LNCaP clone FGC (cell line): ENCODE results near the gene CFAP45.

ENCODE experiments used
- DNase-seq: peaks from one replicate; pipeline ENCODE4 v3.0.0-alpha.2; 2011; ENCODE audit warnings: low read depth
- H3K4me3 ChIP-seq: 2 replicates; pipeline ENCODE4 v1.5.1; 2011; ENCODE audit warnings: mild to moderate bottlenecking, low read depth, low read length, control low read depth
- CTCF ChIP-seq: IDR thresholded peaks from 2 replicates; pipeline ENCODE4 v1.5.1; 2012; ENCODE audit warnings: mild to moderate bottlenecking; ENCODE audit not compliant: control insufficient read depth, insufficient read depth; ENCODE audit errors: extremely low read depth

Gene CFAP45

GRCh38 chr1:159827549-159827948 lies 72.4 kb downstream of the CFAP45 start:
- DNase-seq, result no peak
- no peak overlapping the region for H3K4me3 ChIP-seq
- no peak for TF ChIP-seq CTCF

DNA sequence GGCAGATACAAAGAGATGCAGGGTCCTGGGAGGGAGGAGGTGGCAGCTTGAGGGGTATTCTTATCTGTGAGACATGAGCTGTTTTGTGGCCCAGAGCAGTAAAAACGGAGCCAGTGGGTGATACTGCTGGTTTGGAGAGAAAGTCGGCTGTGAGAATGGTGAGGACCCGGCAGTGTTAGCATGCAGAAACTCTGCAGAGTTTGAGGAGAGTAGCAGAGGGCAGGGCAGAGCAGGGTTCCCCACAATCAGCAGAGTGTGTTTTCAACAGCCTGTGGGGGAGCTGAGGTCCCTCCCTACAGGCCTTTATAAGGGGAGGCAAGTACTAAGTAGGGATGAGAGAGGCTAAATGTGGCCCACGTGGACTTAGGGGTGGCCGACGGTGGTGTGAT lies 72.9 kb downstream of the CFAP45 start:
- no peak overlapping the region for H3K4me3 ChIP-seq
- no peak for TF ChIP-seq CTCF
- no peak for DNase-seq

DNA sequence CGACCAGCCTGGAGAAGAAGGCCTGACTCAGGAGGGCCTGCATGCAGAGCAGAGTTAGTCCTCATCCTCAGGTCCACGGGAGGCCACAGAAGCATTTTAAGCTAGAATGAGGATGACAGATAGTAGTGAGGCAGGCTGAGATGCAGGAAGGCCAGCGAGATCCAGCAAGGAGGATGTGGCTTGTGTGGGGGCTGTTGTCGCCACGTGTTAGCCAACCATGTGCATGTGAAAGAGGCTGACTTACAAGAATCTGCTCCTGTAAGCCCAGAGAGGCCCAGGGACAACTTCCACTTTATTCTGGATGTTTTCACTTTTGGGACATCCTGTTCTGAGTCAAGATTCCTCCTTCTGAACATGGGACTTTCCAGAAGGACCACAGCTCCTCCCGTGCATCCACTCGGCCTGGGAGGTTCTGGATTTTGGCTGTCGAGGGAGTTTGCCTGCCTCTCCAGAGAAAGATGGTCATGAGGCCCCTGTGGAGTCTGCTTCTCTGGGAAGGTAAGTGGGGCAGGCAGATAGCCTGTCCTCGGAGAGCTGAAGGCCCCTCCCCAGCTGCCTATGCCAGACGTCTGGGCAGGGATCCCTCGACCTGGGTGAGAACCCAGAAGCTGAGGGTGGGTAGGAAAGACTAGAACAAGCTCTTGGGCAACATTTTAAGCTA lies 73.4 kb downstream of the CFAP45 start, which contains the start of gene SLAMF8:
TSS of gene SLAMF8 (plus strand) at position 433 of the 661 bp plus-strand sequence. CDS start at position 459, 26 bp downstream.
- H3K4me3 ChIP-seq, result no peak within 1 kb of the TSS
- DNase-seq, result no peak
- no peak for TF ChIP-seq CTCF

DNA sequence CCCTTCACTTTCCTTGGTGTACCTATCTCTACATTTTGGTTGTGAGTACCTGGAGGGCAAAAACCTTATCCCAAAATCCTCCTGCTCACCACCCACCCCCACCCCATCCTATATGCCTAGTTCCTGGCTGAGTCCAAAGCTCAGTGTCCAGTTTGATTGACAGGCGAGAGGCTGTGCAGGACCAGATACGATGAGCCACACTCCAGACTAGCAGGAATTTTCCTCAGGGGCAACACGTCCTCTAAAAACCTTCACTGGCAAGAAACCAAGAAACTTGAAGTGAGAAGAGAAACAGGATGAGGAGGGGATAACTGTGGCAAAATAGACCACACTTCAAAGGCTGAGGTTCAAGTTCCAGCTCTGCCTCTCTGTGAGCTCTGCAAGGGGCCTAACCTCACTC lies 74.4 kb downstream of the CFAP45 start:
- TF ChIP-seq CTCF, result no peak
- DNase-seq, result no peak
- H3K4me3 ChIP-seq, result no peak overlapping the region

DNA sequence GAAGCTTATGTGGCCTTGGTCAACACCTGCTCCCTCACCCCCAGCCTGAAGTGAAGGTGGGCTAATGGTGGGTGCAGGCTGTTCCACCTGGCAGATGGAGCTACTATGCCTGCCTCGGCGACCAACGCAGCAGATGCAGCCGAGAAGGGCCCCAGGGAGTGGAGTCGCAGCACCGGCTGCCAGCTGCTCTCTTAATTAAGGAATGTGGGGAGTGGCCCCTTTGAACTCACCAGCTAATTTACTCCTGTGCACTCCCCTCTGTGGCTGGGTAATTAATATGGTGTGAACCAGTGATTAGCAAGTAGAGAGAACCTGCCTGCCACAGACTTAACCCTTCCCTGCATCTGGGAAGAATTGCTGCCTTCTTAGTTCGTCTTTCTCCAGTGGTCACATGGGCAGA lies 76.6 kb downstream of the CFAP45 start:
- H3K4me3 ChIP-seq, result no peak overlapping the region
- no peak for DNase-seq
- TF ChIP-seq CTCF, result no peak
